ENCODE measurements around the gene PAPPA2.

GRCh38 chr1:176551146-176551545 is 88.2 kb downstream of the PAPPA2 start:
- TF ChIP-seq EZH2 (IDR thresholded peaks at IDR 0.05; ENCODE audit: borderline replicate concordance, insufficient read depth, low read depth, low read length, poor library complexity, severe bottlenecking) (no peak), CTCF (IDR thresholded peaks at IDR 0.05) (no peak)

All from B cell (primary cell).